Heart left ventricle (tissue), 13 donors: ENCODE measurements around the gene AGK.

Experiments used
- POLR2A ChIP-seq, 2 donors: fragments of 450-650 bp; IDR thresholded peaks; one replicate each; pipeline ENCODE4 v1.6.1; 2017; ENCODE audit warnings: antibody characterized with exemption in 2 of 2, mild to moderate bottlenecking in 2 of 2, moderate library complexity in 2 of 2
- TF ChIP-seq, protein P1 (sequence below), 12 donors: fragments of 200-600 bp; sonication (generic) in 4 of 12; IDR thresholded peaks; one replicate each; pipeline versions ENCODE4 v1.5.0 to v1.8.0; 2018 to 2022; ENCODE audit warnings: antibody characterized with exemption in 12 of 12, mild to moderate bottlenecking in 5 of 12
- donor health status: ischemic (EF 13 %, LVEDD 7.1; RV severe dilation, severe dysfunction).
- donor health status: DM: no; HTN: yes; CAD: no.
- donor health status: DM: no; HTN: no; CAD: no.
- donor health status: ischemic (EF 25% LVEDD 6.9; RV normal size, moderate dysfunction).
- donor health status: ischemic (EF 25% LVEDD 5.7; RV mildly dilated, moderate dysfunction).
- donor health status: ischemic (EF 35%, LVEDD 5.7; RV mildly dilated, moderate dysfunction).
- donor health status: nonischemic (EF 11% LVEDD 7.7; RV severe dilation, severe dysfunction).
- donor health status: DM: yes; HTN: yes; CAD: no.
- donor health status: PGD.
- donor health status: ischemic (EF 29% LVEDD 5.4; RV normal size, mild dysfunction).
- donor health status: nonischemic (EF 23%, LVEDD 6.1; RV moderate dilation, normal function).

DNA sequence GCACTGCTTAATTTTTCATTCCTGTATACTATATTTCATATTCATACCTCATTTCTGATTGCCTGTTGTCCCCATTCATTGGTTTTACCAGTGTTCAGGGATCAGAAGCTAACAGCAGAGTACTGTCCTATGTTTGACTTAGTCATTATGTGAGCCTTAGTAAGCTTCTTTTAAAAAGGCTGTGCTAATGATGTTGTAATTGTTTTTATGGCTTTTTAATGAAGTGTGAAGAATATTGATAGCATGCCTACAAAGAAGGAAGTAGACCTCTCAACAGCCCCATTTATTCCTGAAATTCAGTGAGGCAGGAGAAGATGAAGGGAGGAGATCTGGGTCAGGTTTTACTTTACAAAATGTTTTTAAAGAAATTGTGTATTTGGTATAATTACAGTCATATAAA lies 61.7 kb downstream of the AGK start:
- no peak for TF ChIP-seq POLR2A (IDR thresholded peaks at IDR 0.05)
- TF ChIP-seq, protein P1, sequence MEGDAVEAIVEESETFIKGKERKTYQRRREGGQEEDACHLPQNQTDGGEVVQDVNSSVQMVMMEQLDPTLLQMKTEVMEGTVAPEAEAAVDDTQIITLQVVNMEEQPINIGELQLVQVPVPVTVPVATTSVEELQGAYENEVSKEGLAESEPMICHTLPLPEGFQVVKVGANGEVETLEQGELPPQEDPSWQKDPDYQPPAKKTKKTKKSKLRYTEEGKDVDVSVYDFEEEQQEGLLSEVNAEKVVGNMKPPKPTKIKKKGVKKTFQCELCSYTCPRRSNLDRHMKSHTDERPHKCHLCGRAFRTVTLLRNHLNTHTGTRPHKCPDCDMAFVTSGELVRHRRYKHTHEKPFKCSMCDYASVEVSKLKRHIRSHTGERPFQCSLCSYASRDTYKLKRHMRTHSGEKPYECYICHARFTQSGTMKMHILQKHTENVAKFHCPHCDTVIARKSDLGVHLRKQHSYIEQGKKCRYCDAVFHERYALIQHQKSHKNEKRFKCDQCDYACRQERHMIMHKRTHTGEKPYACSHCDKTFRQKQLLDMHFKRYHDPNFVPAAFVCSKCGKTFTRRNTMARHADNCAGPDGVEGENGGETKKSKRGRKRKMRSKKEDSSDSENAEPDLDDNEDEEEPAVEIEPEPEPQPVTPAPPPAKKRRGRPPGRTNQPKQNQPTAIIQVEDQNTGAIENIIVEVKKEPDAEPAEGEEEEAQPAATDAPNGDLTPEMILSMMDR (IDR thresholded peaks at IDR 0.05): no peak
